Measurements from ENCODE around the gene LAMC2. TPM values are rescaled to one million over a fixed set of nuclear protein-coding genes. Genes with fewer than 3 reads are reported as not detected.

LAMC2 gene
- total RNA-seq, 1 donor from 2014 or later = 13.9 TPM

DNA sequence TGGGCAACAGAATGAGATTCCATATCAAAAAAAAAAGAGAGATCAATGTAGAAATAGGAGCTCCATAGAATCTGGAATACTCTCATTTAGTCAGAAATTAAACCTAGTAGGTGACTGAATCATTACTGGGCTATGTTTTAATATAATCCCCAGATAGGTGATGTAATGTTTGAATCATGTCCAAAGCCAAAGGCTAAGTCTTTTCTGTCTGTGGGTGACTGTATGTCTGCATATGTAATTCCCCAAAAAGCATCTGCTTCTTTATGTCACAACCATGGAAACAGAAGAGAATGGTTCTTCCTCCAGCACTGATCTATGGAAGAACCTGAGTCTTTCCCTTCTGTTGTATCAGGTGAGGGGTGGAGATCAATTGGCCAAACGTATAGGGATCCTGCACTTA, 5.8 kb downstream of the LAMC2 start:
- peak overlapping the region; percentile 73 for H3K27ac ChIP-seq (ENCODE audit: low read depth, low read length)
- H3K4me2 ChIP-seq (ENCODE audit: low read length) = peak overlapping the region; percentile 24
- no peak overlapping the region for H3K4me3 ChIP-seq (ENCODE audit: insufficient read depth, low read depth, low read length)
- Mint-ChIP-seq H3K27ac (ENCODE audit: unreplicated experiment) (peak overlapping the region; percentile 91), H3K36me3 (ENCODE audit: low read depth, unreplicated experiment) (no peaks in the 10 kb centered on the region), H3K4me1 (ENCODE audit: low read depth, unreplicated experiment) (peaks cover 22% of the 10 kb centered on the region), H3K4me3 (ENCODE audit: unreplicated experiment) (no peak overlapping the region), H3K27me3 (ENCODE audit: low read depth, unreplicated experiment) (no peaks in the 10 kb centered on the region), H3K9me3 (ENCODE audit: unreplicated experiment) (no peaks in the 10 kb centered on the region)
- H4K20me1 ChIP-seq (ENCODE audit: insufficient read depth, low read length) = no peaks in the 10 kb centered on the region
- peak overlapping the region; percentile 55 for H3K9ac ChIP-seq (ENCODE audit: low read length)
- no peak overlapping the region for H2AFZ ChIP-seq (ENCODE audit: low read depth, low read length)
- H3K27me3 ChIP-seq (ENCODE audit: insufficient read depth, low read length) = no peaks in the 10 kb centered on the region
- FAIRE-seq (peak; percentile 45), DNase-seq (ENCODE audit: low read depth) (peak; percentile 91)
- H3K79me2 ChIP-seq (ENCODE audit: insufficient read depth, low read length) = no peaks in the 10 kb centered on the region
- no peaks in the 10 kb centered on the region for H3K9me3 ChIP-seq (ENCODE audit: insufficient read depth, low read depth, low read length)
- H3K36me3 ChIP-seq (ENCODE audit: insufficient read depth, low read length) = no peaks in the 10 kb centered on the region
- peaks cover 23% of the 10 kb centered on the region for H3K4me1 ChIP-seq (ENCODE audit: insufficient read depth, low read length)
- TF ChIP-seq EZH2 (IDR thresholded peaks at IDR 0.05; ENCODE audit: insufficient read depth, low read length) = no peak

- TF ChIP-seq EZH2 (IDR thresholded peaks at IDR 0.05; ENCODE audit: insufficient read depth, low read length) (no peak), CTCF (IDR thresholded peaks at IDR 0.05; ENCODE audit: insufficient read depth, low read depth, low read length) (no peak)
- H3K4me1 Mint-ChIP-seq (ENCODE audit: low read depth, unreplicated experiment) = peaks cover 33% of the 10 kb centered on the region
- Histone ChIP-seq H3K4me1 (ENCODE audit: insufficient read depth, low read length) (peaks cover 31% of the 10 kb centered on the region), H3K27ac (ENCODE audit: low read depth, low read length) (no peak overlapping the region), H3K36me3 (ENCODE audit: insufficient read depth, low read length) (no peaks in the 10 kb centered on the region), H3K9me3 (ENCODE audit: insufficient read depth, low read depth, low read length) (no peaks in the 10 kb centered on the region), H2AFZ (ENCODE audit: low read depth, low read length) (no peak overlapping the region), H3K27me3 (ENCODE audit: insufficient read depth, low read length) (no peaks in the 10 kb centered on the region), H3K9ac (ENCODE audit: low read length) (no peak overlapping the region), H3K4me3 (ENCODE audit: insufficient read depth, low read depth, low read length) (no peak overlapping the region), H3K4me2 (ENCODE audit: low read length) (no peak overlapping the region), H4K20me1 (ENCODE audit: insufficient read depth, low read length) (no peaks in the 10 kb centered on the region), H3K79me2 (ENCODE audit: insufficient read depth, low read length) (no peaks in the 10 kb centered on the region)
- no peaks in the 10 kb centered on the region for H3K27me3 Mint-ChIP-seq (ENCODE audit: low read depth, unreplicated experiment)
- FAIRE-seq (no peak), DNase-seq (ENCODE audit: low read depth) (no peak)
- H3K36me3 Mint-ChIP-seq (ENCODE audit: low read depth, unreplicated experiment) = no peaks in the 10 kb centered on the region
- H3K4me3 Mint-ChIP-seq (ENCODE audit: unreplicated experiment) = no peak overlapping the region
- H3K9me3 Mint-ChIP-seq (ENCODE audit: unreplicated experiment) = no peaks in the 10 kb centered on the region
- H3K27ac Mint-ChIP-seq (ENCODE audit: unreplicated experiment) = no peak overlapping the region
Observed at GRCh38 chr1:183193963-183194525, 8.0 kb downstream of the LAMC2 start.

DNA sequence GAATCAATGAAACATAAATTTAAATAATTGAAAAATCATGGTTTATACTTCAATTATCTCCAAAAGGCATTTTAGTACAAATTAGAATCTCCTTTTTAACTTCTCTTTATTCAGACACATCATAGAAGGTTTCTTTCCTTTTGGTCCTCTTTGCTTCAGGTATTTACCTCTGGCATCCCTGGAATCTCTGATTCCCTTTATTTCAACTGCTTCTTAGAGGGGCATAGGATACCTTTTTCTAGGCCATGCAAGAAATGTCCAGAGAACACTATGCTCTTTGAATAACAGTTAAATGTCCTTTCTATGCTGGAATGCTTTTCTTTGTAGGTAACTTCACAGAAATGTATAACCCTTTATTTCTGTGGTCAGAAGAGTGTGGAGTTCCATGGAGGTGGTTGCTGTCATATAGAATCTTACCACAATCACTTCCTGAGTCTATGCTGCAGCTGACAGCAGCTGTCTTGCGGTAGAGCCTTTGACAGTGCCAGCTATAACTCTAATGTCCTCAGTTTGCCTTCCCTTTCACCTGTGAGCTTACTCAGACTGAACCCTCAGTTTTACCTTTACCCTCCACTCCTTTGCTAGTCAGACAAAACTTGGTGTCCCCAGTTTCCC, 8.6 kb downstream of the LAMC2 start:
- no peak overlapping the region for H3K4me3 ChIP-seq (ENCODE audit: insufficient read depth, low read depth, low read length)
- Mint-ChIP-seq H3K4me1 (ENCODE audit: low read depth, unreplicated experiment) (peaks cover 33% of the 10 kb centered on the region), H3K27ac (ENCODE audit: unreplicated experiment) (peak overlapping the region; percentile 91), H3K9me3 (ENCODE audit: unreplicated experiment) (no peaks in the 10 kb centered on the region), H3K4me3 (ENCODE audit: unreplicated experiment) (peak overlapping the region; percentile 45), H3K36me3 (ENCODE audit: low read depth, unreplicated experiment) (no peaks in the 10 kb centered on the region), H3K27me3 (ENCODE audit: low read depth, unreplicated experiment) (no peaks in the 10 kb centered on the region)
- H3K27ac ChIP-seq (ENCODE audit: low read depth, low read length) = peak overlapping the region; percentile 70
- H3K79me2 ChIP-seq (ENCODE audit: insufficient read depth, low read length) = no peaks in the 10 kb centered on the region
- peaks cover 31% of the 10 kb centered on the region for H3K4me1 ChIP-seq (ENCODE audit: insufficient read depth, low read length)
- TF ChIP-seq CTCF (IDR thresholded peaks at IDR 0.05; ENCODE audit: insufficient read depth, low read depth, low read length) = no peak
- no peak for TF ChIP-seq EZH2 (IDR thresholded peaks at IDR 0.05; ENCODE audit: insufficient read depth, low read length)
- no peak overlapping the region for H2AFZ ChIP-seq (ENCODE audit: low read depth, low read length)
- peak overlapping the region; percentile 35 for H3K4me2 ChIP-seq (ENCODE audit: low read length)
- DNase-seq (ENCODE audit: low read depth) (peak; percentile 21), FAIRE-seq (no peak)
- no peaks in the 10 kb centered on the region for H3K36me3 ChIP-seq (ENCODE audit: insufficient read depth, low read length)
- no peaks in the 10 kb centered on the region for H3K9me3 ChIP-seq (ENCODE audit: insufficient read depth, low read depth, low read length)
- H3K9ac ChIP-seq (ENCODE audit: low read length) = peak overlapping the region; percentile 34
- H4K20me1 ChIP-seq (ENCODE audit: insufficient read depth, low read length) = no peaks in the 10 kb centered on the region
- H3K27me3 ChIP-seq (ENCODE audit: insufficient read depth, low read length) = no peaks in the 10 kb centered on the region
